Spinal cord (tissue), 10 donors: Measurements from ENCODE around the gene PCDHA9. TPM values are rescaled to one million over a fixed set of nuclear protein-coding genes. Genes with fewer than 3 reads are reported as not detected.
"Not testable (repeated sequence)": the region's sequence is repeated elsewhere in the genome, so short reads cannot be mapped to it uniquely, and the experiment has no call there.

Source experiments
- DNase-seq, 6 donors: peaks; one replicate each; pipeline versions ENCODE4 v3.0.0 to v3.0.0-alpha.2; 2013 to 2015; ENCODE audit warnings: low spot score in 6 of 6, low read depth in 4 of 6
- H3K27ac ChIP-seq: one replicate; pipeline ENCODE4 v1.5.1; 2013; ENCODE audit warnings: low read depth, low read length, control low read depth
- H3K27me3 ChIP-seq: one replicate; pipeline ENCODE4 v1.6.1; 2013; ENCODE audit warnings: low read length; ENCODE audit not compliant: control insufficient read depth, insufficient read depth
- H3K36me3 ChIP-seq: one replicate; pipeline ENCODE4 v1.6.1; 2013; ENCODE audit warnings: low read length; ENCODE audit not compliant: control insufficient read depth, insufficient read depth
- H3K4me1 ChIP-seq: one replicate; pipeline ENCODE4 v1.6.1; 2013; ENCODE audit warnings: low read length; ENCODE audit not compliant: control insufficient read depth, insufficient read depth
- H3K4me3 ChIP-seq: one replicate; pipeline ENCODE4 v1.5.1; 2013; ENCODE audit warnings: low read depth, low read length, control low read depth
- H3K9me3 ChIP-seq: one replicate; pipeline ENCODE4 v1.6.1; 2013; ENCODE audit warnings: low read length; ENCODE audit not compliant: control insufficient read depth, insufficient read depth
- WGBS: methylation state at CpG from one replicate; pipeline ENCODE4 v1.1.5; 2013; ENCODE audit warnings: missing lambda C conversion rate; ENCODE audit not compliant: insufficient coverage; 5-methylcytosine and 5-hydroxymethylcytosine counted together
- polyA plus RNA-seq, 2 donors: library from polyadenylated mRNA; unstranded; fragments of 120-200 nt; gene quantifications; one replicate each; pipeline ENCODE4 v1.2.1, GENCODE V29; 2013; ENCODE audit not compliant: insufficient read length in 2 of 2
- total RNA-seq, 2 donors: library from RNA; depleted of rRNA in 1 of 2; stranded (reverse); fragments of 120-200 nt in 1 of 2; fragments of >200 nt in 1 of 2; gene quantifications; one replicate each; pipeline versions ENCODE4 v1.2.3 to v1.2.4, GENCODE V29; 2013 to 2014
- donor health status: healthy.

Gene PCDHA9
- total and polyA plus RNA-seq, 4 donors: 0.11 to 4.1 (median 2.3) TPM

DNA sequence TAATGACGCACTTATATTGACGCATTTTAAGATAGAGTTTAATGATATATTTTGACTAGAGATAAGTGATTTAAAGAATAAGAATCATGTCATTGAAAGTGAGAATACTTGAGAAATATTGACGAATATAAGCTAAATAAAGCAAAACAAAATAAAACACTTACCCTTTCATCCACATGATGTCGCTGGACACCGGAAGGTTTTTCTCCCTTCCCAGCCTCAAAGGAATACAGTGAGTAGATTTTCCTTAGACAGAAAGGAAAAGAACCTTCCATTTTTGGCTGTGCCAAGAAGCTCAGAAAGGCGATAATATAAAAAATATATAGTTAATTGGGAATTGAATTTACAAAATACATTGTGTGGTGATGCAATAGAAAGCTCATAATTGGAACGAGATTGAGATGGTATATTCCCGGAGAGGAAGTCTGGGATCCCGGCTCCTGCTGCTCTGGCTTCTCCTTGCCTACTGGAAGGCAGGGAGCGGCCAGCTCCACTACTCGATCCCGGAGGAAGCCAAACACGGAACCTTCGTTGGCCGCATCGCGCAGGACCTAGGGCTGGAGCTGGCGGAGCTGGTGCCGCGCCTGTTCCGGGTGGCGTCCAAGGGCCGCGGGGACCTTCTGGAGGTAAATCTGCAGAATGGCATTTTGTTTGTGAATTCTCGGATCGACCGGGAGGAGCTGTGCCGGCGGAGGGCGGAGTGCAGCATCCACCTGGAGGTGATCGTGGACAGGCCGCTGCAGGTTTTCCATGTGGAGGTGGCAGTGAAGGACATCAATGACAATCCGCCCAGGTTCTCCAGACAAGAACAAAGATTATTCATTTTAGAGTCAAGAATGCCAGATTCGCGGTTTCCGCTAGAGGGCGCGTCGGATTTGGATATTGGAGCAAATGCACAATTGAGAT lies 26.6 kb upstream of the PCDHA9 start, which contains the start of gene PCDHA5:
Gene PCDHA5 (plus strand): TSS at position 239 of the 906 bp plus-strand sequence.
- WGBS: 28% methylated on average over 33 of the region's 39 CpGs
- DNase-seq: peak in 2 of 6 donors; percentile 22 to 32
- peaks cover 1% of the 10 kb centered on the region for H3K9me3 ChIP-seq

DNA sequence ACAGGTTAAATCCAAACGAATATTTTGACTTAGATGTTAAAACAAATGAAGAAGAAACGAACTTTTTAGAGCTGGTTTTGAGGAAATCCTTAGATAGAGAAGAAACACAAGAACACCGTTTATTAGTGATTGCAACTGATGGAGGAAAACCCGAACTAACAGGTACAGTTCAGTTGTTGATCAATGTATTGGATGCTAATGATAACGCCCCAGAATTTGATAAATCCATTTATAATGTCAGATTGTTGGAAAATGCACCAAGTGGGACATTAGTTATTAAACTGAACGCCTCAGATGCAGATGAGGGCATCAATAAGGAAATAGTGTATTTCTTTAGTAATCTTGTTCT lies 25.9 kb upstream of the PCDHA9 start:
- peaks cover 6% of the 10 kb centered on the region for H3K36me3 ChIP-seq
- no peak overlapping the region for H3K4me3 ChIP-seq
- DNase-seq: no peak
- no peaks in the 10 kb centered on the region for H3K4me1 ChIP-seq
- H3K27me3 ChIP-seq: no peaks in the 10 kb centered on the region
- 30% methylated on average over 4 of the region's 6 CpGs for WGBS
- peaks cover 3% of the 10 kb centered on the region for H3K9me3 ChIP-seq
- H3K27ac ChIP-seq: no peak overlapping the region

More for the DNA sequence above, 26.6 kb upstream of the PCDHA9 start, which contains the start of gene PCDHA5:
- peaks cover 6% of the 10 kb centered on the region for H3K36me3 ChIP-seq
- no peak within 1 kb of the TSS for H3K27ac ChIP-seq
- no peaks in the 10 kb centered on the region for H3K4me1 ChIP-seq
- H3K4me3 ChIP-seq: no peak within 1 kb of the TSS
- no peaks in the 10 kb centered on the region for H3K27me3 ChIP-seq

GRCh38 chr5:140822969-140823368 lies 25.2 kb upstream of the PCDHA9 start:
- not testable (repeated sequence) for H3K27me3 ChIP-seq, H3K4me3 ChIP-seq, H3K27ac ChIP-seq, H3K9me3 ChIP-seq, H3K4me1 ChIP-seq, DNase-seq, H3K36me3 ChIP-seq
- 37% methylated on average over 48 of the region's 48 CpGs for WGBS

- Histone ChIP-seq H3K4me1 (no peaks in the 10 kb centered on the region), H3K27me3 (no peaks in the 10 kb centered on the region), H3K9me3 (peaks cover 3% of the 10 kb centered on the region), H3K4me3 (no peak overlapping the region), H3K27ac (no peak overlapping the region), H3K36me3 (peaks cover 6% of the 10 kb centered on the region)
- 49% methylated on average over 38 of the region's 38 CpGs for WGBS
- DNase-seq: no peak
These were observed 24.7 kb upstream of the PCDHA9 start for GRCh38 chr5:140823475-140823874.

- H3K4me1 ChIP-seq: no peaks in the 10 kb centered on the region
- no peaks in the 10 kb centered on the region for H3K27me3 ChIP-seq
- WGBS: 13% methylated on average over 16 of the region's 27 CpGs
- DNase-seq: peak in 2 of 6 donors; percentile 31 to 68
- H3K36me3 ChIP-seq: peaks cover 13% of the 10 kb centered on the region
- no peak within 1 kb of the TSS for H3K27ac ChIP-seq
- H3K9me3 ChIP-seq: peaks cover 12% of the 10 kb centered on the region
- peak within 1 kb of the TSS; percentile 9 for H3K4me3 ChIP-seq
These were observed 20.3 kb upstream of the PCDHA9 start, which contains the start of gene PCDHA6 for GRCh38 chr5:140827704-140828361. Gene PCDHA6 (plus strand): TSS chr5:140827960. CDS start chr5:140828092, 132 bp downstream.

DNA sequence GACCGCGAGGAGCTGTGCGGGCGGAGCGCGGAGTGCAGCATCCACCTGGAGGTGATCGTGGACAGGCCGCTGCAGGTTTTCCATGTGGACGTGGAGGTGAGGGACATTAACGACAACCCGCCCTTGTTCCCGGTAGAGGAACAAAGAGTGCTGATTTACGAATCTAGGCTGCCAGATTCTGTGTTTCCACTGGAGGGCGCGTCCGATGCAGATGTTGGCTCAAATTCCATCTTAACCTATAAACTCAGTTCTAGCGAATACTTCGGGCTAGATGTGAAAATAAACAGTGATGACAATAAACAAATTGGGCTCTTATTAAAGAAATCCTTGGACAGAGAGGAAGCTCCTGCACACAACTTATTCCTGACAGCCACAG lies 19.8 kb upstream of the PCDHA9 start:
- Histone ChIP-seq H3K4me3 (peak overlapping the region; percentile 9), H3K9me3 (peaks cover 14% of the 10 kb centered on the region)

DNA sequence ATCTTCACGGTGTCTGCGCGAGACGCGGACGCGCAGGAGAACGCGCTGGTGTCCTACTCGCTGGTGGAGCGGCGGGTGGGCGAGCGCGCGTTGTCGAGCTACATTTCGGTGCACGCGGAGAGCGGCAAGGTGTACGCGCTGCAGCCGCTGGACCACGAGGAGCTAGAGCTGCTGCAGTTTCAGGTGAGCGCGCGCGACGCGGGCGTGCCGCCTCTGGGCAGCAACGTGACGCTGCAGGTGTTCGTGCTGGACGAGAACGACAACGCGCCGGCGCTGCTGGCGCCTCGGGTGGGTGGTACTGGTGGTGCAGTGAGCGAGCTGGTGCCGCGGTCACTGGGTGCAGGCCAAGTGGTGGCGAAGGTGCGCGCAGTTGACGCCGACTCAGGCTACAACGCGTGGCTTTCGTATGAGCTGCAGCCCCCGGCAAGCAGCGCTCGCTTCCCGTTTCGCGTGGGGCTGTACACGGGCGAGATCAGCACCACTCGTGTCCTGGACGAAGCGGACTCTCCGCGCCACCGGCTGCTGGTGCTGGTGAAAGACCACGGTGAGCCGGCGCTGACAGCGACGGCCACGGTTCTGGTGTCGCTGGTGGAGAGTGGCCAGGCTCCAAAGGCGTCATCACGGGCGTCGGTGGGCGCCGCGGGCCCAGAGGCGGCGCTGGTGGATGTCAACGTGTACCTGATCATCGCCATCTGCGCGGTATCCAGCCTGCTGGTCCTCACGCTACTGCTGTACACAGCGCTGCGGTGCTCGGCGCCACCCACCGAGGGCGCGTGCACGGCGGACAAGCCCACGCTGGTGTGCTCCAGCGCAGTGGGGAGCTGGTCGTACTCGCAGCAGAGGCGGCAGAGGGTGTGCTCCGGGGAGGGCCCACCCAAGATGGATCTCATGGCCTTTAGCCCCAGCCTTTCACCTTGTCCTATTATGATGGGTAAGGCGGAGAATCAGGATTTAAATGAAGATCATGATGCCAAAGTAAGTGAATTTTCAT lies 18.4 kb upstream of the PCDHA9 start:
- H3K9me3 ChIP-seq: peaks cover 13% of the 10 kb centered on the region
- not testable (repeated sequence) for H3K4me1 ChIP-seq, DNase-seq, H3K4me3 ChIP-seq, H3K27me3 ChIP-seq, H3K36me3 ChIP-seq, H3K27ac ChIP-seq
- WGBS: 32% methylated on average over 100 of the region's 106 CpGs

More for the DNA sequence above, 19.8 kb upstream of the PCDHA9 start:
- Histone ChIP-seq H3K4me1 (no peaks in the 10 kb centered on the region), H3K36me3 (peaks cover 12% of the 10 kb centered on the region), H3K27me3 (no peaks in the 10 kb centered on the region), H3K27ac (no peak overlapping the region)
- DNase-seq: peak in 1 of 6 donors; percentile 28
- WGBS: 11% methylated on average over 11 of the region's 18 CpGs

GRCh38 chr5:140833993-140834392 lies 14.2 kb upstream of the PCDHA9 start, which contains the start of gene PCDHA7:
Gene PCDHA7 (plus strand): TSS chr5:140834269. CDS start chr5:140834384, 115 bp downstream.
- no peaks in the 10 kb centered on the region for H3K27me3 ChIP-seq
- WGBS: no CpG with 5 or more reads among the region's 8 CpGs
- no peak within 1 kb of the TSS for H3K4me3 ChIP-seq
- H3K9me3 ChIP-seq: peaks cover 16% of the 10 kb centered on the region
- H3K4me1 ChIP-seq: no peaks in the 10 kb centered on the region
- peak in 2 of 6 donors; percentile 21 to 67 for DNase-seq
- H3K27ac ChIP-seq: no peak within 1 kb of the TSS
- peaks cover 17% of the 10 kb centered on the region for H3K36me3 ChIP-seq
